Bronchial epithelial cell (primary cell): ENCODE data around the gene DNAJC5. TPM values are rescaled to one million over a fixed set of nuclear protein-coding genes. Genes with fewer than 3 reads are reported as not detected.
A peak's percentile ranks its signal among the peaks of the same experiment; 100 is the strongest.

Experiments
- DNase-seq: peaks from one replicate; pipeline ENCODE4 v3.0.0-alpha.2; 2010; ENCODE audit warnings: low read depth
- FAIRE-seq: peaks from 2 replicates; lab custom pipeline; 2011; peaks lifted over from hg19 to GRCh38; lab: Jason Lieb, UNC
- H3K27me3 ChIP-seq: 2 replicates; pipeline ENCODE4 v1.5.1; 2011; ENCODE audit warnings: low read length; ENCODE audit not compliant: control insufficient read depth, insufficient read depth
- H3K36me3 ChIP-seq: 2 replicates; pipeline ENCODE4 v1.5.1; 2011; ENCODE audit warnings: low read length; ENCODE audit not compliant: control insufficient read depth, insufficient read depth
- H3K4me3 ChIP-seq: 2 replicates; pipeline ENCODE4 v1.5.1; 2011; ENCODE audit warnings: mild to moderate bottlenecking, low read depth, low read length, control low read depth
- total RNA-seq: library from RNA; depleted of rRNA; stranded (reverse); fragments of >200 nt; gene quantifications from 2 replicates; pipeline ENCODE4 v1.2.1, GENCODE V29; 2014
- TF ChIP-seq, protein P1 (sequence below): IDR thresholded peaks from 2 replicates; pipeline ENCODE4 v1.5.1; 2011; ENCODE audit warnings: mild to moderate bottlenecking, moderate library complexity, low read length, control low read depth, inconsistent platforms; ENCODE audit not compliant: insufficient read depth, severe bottlenecking

Gene DNAJC5
- total RNA-seq, 1 donor from 2014 or later: 121 TPM

- H3K4me3 ChIP-seq: no peak overlapping the region
Observed at GRCh38 chr20:63951398-63952209, 56.7 kb downstream of the DNAJC5 start.

GRCh38 chr20:63952210-63952535, 57.2 kb downstream of the DNAJC5 start:
- Histone ChIP-seq H3K36me3 (peaks cover 3% of the 10 kb centered on the region), H3K4me3 (no peak overlapping the region), H3K27me3 (no peaks in the 10 kb centered on the region)
- DNase-seq: no peak
- TF ChIP-seq, protein P1, sequence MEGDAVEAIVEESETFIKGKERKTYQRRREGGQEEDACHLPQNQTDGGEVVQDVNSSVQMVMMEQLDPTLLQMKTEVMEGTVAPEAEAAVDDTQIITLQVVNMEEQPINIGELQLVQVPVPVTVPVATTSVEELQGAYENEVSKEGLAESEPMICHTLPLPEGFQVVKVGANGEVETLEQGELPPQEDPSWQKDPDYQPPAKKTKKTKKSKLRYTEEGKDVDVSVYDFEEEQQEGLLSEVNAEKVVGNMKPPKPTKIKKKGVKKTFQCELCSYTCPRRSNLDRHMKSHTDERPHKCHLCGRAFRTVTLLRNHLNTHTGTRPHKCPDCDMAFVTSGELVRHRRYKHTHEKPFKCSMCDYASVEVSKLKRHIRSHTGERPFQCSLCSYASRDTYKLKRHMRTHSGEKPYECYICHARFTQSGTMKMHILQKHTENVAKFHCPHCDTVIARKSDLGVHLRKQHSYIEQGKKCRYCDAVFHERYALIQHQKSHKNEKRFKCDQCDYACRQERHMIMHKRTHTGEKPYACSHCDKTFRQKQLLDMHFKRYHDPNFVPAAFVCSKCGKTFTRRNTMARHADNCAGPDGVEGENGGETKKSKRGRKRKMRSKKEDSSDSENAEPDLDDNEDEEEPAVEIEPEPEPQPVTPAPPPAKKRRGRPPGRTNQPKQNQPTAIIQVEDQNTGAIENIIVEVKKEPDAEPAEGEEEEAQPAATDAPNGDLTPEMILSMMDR: no peak
- no peak for FAIRE-seq

More at GRCh38 chr20:63951398-63952209, 56.7 kb downstream of the DNAJC5 start:
- no peak for DNase-seq
- no peak for FAIRE-seq
- Histone ChIP-seq H3K27me3 (no peaks in the 10 kb centered on the region), H3K36me3 (peaks cover 3% of the 10 kb centered on the region)
- TF ChIP-seq, protein P1: no peak

DNA sequence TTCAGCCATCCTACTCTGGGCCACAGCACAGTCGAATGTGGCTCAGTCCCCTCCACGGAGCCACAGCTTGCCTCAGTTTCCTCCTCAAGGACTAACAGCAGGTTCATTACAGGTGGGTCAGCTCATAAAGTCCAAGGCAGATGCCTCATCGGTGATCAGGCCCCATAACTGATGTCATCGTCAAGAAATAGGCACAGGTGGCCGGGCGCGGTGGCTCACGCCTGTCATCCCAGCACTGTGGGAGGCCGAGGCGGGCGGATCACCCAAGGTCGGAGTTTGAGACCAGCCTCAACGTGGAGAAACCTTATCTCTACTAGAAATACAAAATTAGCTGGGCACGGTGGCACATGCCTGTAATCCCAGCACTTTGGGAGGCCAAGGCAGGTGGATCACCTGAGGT, 57.8 kb downstream of the DNAJC5 start:
- no peak overlapping the region for H3K4me3 ChIP-seq
- FAIRE-seq: no peak
- TF ChIP-seq, protein P1: no peak
- H3K36me3 ChIP-seq: peaks cover 3% of the 10 kb centered on the region
- DNase-seq: no peak
- H3K27me3 ChIP-seq: no peaks in the 10 kb centered on the region

GRCh38 chr20:63953764-63954429, 59.0 kb downstream of the DNAJC5 start:
- no peaks in the 10 kb centered on the region for H3K27me3 ChIP-seq
- no peak overlapping the region for H3K4me3 ChIP-seq
- FAIRE-seq (no peak), DNase-seq (no peak)
- H3K36me3 ChIP-seq: peaks cover 3% of the 10 kb centered on the region
- TF ChIP-seq, protein P1: no peak

DNA sequence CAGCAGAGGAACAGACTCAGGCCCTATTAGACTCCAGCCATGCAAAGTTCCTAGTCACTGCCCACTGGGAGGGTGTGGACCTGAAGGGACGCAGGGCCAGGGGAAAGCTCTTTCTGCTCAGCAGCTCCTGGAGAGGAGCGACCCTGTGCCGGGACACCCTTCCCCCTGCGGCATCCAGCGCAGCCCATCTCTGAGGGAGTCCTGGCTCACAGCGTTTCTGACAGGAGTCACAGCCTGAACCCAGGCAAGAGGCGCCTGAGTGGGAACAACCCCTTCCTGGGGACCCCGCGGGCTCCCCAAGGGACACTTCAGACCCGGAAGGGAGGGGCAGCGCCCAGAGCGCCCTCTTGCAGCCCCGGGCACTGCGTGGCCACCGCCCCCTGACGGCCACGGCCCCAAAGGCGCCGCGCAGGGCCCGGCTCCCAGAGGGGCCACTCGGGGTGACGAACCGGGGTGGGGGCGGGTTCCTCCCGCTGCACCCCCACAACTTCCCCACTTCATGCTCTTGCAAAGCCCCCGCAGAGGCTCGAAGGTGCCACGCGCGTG, 60.4 kb downstream of the DNAJC5 start:
- DNase-seq: no peak

More for the DNA sequence above, 60.4 kb downstream of the DNAJC5 start:
- peak overlapping the region; percentile 98 for H3K4me3 ChIP-seq
- H3K27me3 ChIP-seq: no peaks in the 10 kb centered on the region
- no peak for FAIRE-seq
- peaks cover 3% of the 10 kb centered on the region for H3K36me3 ChIP-seq
- TF ChIP-seq, protein P1: peak; percentile 56
